ENCODE results near the gene INTS3. TPM values are rescaled to one million over a fixed set of nuclear protein-coding genes. Genes with fewer than 3 reads are reported as not detected.
"Not testable (repeated sequence)": the region's sequence is repeated elsewhere in the genome, so short reads cannot be mapped to it uniquely, and the experiment has no call there.

INTS3 gene
- polyA plus RNA-seq, 1 donor: 142 TPM

GRCh38 chr1:153776352-153776751 lies 48.5 kb downstream of the INTS3 start:
- no peak for DNase-seq

GRCh38 chr1:153776845-153777370 lies 49.1 kb downstream of the INTS3 start:
- DNase-seq: no peak

GRCh38 chr1:153777648-153778047 lies 49.8 kb downstream of the INTS3 start:
- no peak for DNase-seq

GRCh38 chr1:153778051-153778823 lies 50.4 kb downstream of the INTS3 start:
- DNase-seq: no peak

- no peak for DNase-seq
These were observed 51.1 kb downstream of the INTS3 start for GRCh38 chr1:153778824-153779519.

GRCh38 chr1:153779781-153780541 lies 52.1 kb downstream of the INTS3 start:
- no peak for DNase-seq

- no peak for DNase-seq
These were observed 52.7 kb downstream of the INTS3 start for GRCh38 chr1:153780551-153780950.

- not testable (repeated sequence) for DNase-seq
These were observed 54.8 kb downstream of the INTS3 start for GRCh38 chr1:153782648-153783047.

GRCh38 chr1:153783233-153784190 lies 55.7 kb downstream of the INTS3 start:
- peak; percentile 87 for DNase-seq

- no peak for DNase-seq
These were observed 58.4 kb downstream of the INTS3 start for GRCh38 chr1:153786038-153786790.

GRCh38 chr1:153789478-153790034 lies 61.7 kb downstream of the INTS3 start:
- DNase-seq: no peak

- DNase-seq: peak; percentile 86
These were observed 62.6 kb downstream of the INTS3 start for GRCh38 chr1:153790313-153790965.

GRCh38 chr1:153790966-153791647 lies 63.3 kb downstream of the INTS3 start:
- no peak for DNase-seq

- DNase-seq: no peak
These were observed 63.9 kb downstream of the INTS3 start for GRCh38 chr1:153791648-153792253.

GRCh38 chr1:153792631-153793041 lies 64.8 kb downstream of the INTS3 start:
- DNase-seq: no peak

- no peak for DNase-seq
These were observed 65.6 kb downstream of the INTS3 start for GRCh38 chr1:153793261-153793972.

- no peak for DNase-seq
These were observed 66.2 kb downstream of the INTS3 start for GRCh38 chr1:153793973-153794615.
